HG02840 (cell line): ENCODE data around the gene PALMD.

Source experiments
- ATAC-seq: cut with Tn5 transposase; IDR thresholded peaks from one replicate; pipeline ENCODE4 v1.9.1; 2021; ENCODE audit warnings: mild to moderate bottlenecking, moderate library complexity, moderate number of reproducible peaks; ENCODE audit not compliant: unreplicated experiment, low FRiP score

Gene PALMD, protein sequence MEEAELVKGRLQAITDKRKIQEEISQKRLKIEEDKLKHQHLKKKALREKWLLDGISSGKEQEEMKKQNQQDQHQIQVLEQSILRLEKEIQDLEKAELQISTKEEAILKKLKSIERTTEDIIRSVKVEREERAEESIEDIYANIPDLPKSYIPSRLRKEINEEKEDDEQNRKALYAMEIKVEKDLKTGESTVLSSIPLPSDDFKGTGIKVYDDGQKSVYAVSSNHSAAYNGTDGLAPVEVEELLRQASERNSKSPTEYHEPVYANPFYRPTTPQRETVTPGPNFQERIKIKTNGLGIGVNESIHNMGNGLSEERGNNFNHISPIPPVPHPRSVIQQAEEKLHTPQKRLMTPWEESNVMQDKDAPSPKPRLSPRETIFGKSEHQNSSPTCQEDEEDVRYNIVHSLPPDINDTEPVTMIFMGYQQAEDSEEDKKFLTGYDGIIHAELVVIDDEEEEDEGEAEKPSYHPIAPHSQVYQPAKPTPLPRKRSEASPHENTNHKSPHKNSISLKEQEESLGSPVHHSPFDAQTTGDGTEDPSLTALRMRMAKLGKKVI

DNA sequence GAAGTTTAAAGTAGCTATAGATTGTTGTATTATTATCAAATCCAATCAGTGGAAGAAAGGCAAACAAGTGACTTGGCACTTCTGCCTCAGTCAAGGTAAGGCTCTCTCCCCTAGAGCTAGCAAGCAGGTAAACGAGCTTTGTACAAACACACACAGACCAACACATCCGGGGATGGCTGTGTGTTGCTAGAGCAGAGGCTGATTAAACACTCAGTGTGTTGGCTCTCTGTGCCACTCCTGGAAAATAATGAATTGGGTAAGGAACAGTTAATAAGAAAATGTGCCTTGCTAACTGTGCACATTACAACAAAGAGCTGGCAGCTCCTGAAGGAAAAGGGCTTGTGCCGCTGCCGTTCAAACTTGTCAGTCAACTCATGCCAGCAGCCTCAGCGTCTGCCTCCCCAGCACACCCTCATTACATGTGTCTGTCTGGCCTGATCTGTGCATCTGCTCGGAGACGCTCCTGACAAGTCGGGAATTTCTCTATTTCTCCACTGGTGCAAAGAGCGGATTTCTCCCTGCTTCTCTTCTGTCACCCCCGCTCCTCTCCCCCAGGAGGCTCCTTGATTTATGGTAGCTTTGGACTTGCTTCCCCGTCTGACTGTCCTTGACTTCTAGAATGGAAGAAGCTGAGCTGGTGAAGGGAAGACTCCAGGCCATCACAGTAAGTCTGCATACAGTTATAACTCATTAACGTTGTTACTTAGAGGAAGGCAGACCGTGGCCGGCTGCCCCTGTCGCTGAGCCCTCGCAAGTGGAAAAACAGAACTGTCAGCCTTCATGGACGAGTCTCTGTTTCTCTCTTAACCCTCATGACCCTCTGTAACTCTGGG is at the start of gene PALMD:
TSS of gene PALMD (plus strand) at position 415 of the 833 bp plus-strand sequence. CDS start at position 620, 205 bp downstream.
- no peak for ATAC-seq

DNA sequence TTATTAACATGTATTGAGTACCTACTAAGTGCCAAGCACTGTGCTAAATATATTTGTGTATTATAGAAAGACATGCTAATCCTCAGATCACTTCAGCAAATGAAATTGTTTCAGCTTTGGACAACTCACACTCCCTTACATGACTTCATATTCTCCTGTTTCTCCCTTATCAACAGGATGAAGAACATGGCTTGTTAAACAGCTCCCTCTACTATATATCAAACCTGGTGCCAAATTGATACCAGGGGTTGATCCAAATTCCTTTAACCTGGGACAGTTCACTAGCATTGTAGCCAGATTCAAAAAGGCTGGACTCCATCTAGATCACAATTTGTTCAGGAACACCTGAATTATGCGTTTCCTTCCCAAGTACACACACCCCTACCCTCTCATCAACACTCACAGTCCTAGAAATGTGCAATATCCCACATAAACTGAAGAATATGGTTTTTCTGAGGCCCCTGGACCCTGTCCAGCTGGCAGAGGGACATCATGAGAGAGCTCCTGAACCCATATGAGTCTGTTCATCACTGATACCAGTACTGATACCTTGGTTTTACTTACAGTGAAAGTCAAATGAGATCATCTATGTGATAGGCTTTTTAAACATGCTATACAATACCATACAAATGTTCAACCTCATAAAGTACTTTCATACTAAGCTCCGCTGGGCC is 47.0 kb upstream of the PALMD start:
- no peak for ATAC-seq

DNA sequence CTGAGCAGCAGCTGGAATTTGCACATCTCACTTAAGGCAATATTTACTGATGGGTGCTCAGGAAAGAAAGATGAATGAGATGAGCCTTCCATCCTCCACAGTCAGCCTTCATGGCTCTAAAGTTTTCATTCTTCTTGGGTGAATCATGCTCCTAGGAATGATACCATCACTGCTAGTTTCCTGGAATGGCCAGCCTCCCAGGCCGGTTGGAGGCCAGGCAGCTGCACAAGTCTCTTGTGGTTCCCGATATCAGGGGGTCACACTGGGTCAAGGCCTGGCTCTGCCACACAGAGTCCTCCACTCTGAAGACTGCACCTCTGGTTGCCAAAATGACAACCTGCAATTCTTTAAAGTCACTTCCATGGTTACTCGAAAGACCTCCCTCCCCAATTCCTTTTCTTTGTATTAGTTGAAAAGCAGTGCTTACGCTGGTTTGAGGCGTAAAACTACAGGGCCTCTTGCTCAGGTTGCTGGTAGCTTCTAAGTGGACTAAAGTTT is 46.2 kb upstream of the PALMD start:
- no peak for ATAC-seq

GRCh38 chr1:99600782-99601181 is 45.1 kb upstream of the PALMD start:
- no peak for ATAC-seq

GRCh38 chr1:99601208-99601607 is 44.7 kb upstream of the PALMD start:
- no peak for ATAC-seq

DNA sequence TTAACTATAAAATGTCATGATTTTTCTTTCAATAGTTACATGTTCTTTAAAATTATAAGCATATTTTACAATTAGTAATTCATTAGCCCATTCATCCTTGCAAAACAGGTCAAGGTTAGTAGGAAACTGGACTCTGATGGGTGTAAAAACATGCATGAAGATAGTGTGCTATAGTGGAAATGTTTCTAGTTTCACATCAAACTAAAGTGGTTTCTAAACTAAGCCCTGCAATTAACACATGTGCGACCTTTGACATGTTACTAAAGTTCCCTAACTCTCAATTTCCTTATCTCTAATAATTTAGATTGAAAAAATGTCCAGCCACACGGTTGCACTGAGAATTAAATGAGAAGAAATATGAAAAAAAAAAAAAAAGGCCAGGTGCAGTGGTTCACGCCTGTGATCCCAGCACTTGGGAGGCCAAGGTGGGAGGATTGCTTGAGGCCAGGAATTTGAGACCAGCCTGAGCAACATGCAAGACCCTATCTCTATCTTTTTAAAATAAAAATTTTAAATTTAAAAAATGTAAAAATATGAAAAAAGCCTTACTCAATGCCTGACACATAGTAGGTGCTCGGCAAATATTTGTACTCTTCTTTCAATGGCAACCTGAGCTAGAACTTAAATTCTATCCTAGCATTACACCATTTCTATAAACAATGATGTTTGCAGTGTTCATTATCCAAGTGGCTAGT is 44.1 kb upstream of the PALMD start:
- ATAC-seq = no peak

DNA sequence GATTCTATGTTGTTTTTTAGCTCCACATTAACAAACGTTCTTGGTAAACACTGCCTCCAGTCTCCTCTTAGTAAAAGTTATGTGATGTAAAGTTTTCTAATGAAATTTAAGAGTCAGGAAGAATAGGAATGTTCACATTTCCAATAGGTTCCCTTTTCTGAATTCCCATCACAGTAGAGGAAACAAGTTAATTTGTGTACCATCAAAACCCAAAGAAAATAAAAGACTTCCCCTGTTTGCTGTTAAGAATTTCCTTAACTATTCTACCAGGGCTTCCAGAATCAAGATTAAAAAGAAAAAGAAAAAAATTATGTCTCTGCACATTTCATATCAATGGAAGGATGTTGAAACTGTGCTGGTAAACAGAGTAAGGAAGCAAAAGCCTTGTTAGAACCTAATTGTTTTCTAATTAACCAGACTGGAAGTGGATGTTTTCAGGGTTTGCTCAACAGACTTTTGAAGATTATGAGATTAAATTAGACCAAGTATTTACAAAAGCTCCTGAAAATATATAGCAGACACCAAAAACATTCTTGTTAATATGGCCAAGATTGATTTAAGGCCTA is 43.4 kb upstream of the PALMD start:
- no peak for ATAC-seq

DNA sequence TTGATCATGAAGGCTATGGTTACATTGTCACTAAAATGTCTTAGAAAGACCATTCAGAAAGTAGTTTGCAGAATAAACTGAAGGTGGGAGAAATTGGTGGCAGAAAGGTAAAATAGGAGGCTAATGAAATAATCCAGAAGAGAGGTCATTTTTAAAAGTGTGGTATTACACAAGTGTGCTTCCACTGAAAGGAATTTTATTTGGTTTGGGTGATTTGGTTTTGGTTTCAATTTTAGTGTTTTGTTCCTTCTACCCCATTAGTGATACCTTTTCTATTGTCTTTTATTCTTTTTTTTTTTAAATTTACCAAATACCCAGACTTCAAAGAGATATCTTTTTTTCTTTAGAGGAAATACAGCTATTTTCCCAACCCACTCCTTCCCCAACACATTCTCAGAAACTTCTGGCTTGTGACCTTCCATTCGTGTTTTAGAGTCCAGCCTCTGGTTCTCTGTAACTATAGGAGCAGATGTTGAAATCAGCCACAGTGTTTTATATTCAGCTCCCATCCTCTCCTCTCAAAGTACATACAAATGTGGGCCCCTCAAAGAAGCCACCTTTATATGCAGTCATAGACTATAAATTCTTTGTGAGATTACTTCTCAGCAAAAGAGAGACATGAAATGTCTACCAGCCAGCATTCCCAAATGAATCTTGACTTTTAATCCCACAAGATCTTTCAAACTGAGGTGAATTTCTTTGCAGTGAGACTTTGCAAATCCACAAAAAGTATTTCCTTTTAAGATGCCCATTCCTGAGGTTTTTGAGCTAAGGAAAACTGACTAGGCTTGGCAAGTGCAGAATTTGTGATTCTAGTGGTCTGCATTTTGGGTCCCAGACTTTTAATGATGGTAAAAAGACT is 42.0 kb upstream of the PALMD start:
- ATAC-seq = no peak

DNA sequence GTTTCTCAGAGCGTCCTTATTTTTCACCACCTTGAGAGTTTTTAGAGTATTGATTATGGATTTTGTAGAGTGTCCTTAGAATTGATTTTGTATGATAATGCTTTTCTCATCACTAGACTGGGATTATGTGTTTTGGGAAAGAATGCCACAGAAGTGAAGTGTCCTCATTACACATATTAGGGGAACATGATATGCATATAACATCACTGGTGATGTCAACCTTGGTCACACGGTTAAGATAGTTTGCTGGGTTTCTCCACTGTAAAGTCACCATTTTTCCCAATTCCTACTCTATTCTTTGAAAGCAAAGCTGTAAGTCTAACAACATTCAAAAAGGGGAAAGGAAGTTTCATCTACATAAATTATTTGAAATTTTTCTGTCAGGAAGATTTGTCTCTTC is 39.6 kb upstream of the PALMD start:
- no peak for ATAC-seq

GRCh38 chr1:99607590-99607989 is 38.3 kb upstream of the PALMD start:
- no peak for ATAC-seq

- ATAC-seq = no peak
Observed at GRCh38 chr1:99608058-99608457, 37.9 kb upstream of the PALMD start.

GRCh38 chr1:99613716-99614115 is 32.2 kb upstream of the PALMD start:
- ATAC-seq = no peak

DNA sequence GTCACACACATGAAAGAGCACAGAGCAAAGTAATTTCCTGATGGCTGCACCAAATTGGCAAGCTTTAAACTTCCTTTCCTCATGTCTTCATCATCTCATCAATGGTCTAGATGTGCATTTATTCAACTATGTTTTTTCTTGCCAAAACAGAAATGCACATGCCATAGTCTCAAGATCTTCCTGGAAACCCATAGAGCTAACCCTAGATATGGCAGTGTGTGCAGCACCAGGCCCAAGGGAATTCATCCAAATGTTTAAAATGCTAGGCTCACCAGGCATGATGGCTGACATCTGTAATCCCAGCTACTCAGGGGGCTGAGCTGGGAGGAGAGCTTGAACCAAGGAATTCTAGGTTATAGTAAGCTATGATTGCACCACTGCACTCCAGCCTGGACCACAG is 31.2 kb upstream of the PALMD start:
- no peak for ATAC-seq

- ATAC-seq = no peak
Observed at GRCh38 chr1:99619583-99619982, 26.3 kb upstream of the PALMD start.

- no peak for ATAC-seq
Observed at GRCh38 chr1:99621340-99621901, 24.5 kb upstream of the PALMD start.

- ATAC-seq = no peak
Observed at GRCh38 chr1:99622702-99623347, 23.1 kb upstream of the PALMD start.

DNA sequence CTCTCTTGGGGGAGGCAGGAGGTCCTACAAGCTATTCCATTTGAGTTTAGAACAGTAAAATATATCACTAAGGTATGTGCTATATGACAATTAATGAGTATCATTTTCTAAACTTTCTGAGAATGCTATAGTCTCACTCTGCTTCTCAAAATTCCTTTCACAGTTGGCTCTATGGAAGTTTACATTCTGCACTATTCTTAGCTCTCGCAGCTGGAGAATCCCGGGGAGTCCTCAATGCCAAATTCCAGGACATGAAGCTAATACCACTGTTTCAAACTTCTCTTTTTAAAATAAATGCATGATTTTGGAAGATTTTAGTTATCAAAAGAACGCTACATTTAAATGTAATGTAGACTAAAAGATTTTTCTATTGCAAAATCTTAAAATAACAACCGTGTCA is 22.4 kb upstream of the PALMD start:
- ATAC-seq = no peak

- no peak for ATAC-seq
Observed at GRCh38 chr1:99627615-99628014, 18.3 kb upstream of the PALMD start.
